HCT116 (cell line): Measurements from ENCODE around the gene SLC30A7. TPM values are rescaled to one million over a fixed set of nuclear protein-coding genes. Genes with fewer than 3 reads are reported as not detected.

Experiments used
- ATAC-seq: fragments of 200-7000 bp; cut with Tn5 transposase; 2 replicates; pipeline ENCODE4 v1.9.1; 2020; ENCODE audit warnings: mild to moderate bottlenecking, moderate library complexity
- BruUV-seq: library from RNA; stranded (reverse); fragments of 400-500 nt; replicated peaks from 2 replicates; lab custom pipeline; 2021; lab: Mats Ljungman, UMichigan
- CTCF ChIA-PET: fragments of 300-600 bp; sonication (Branson Sonifier 250); formaldehyde crosslinking; loops from one replicate; lab custom pipeline; 2021; ENCODE audit warnings: antibody characterized with exemption; lab: Charles Lee
- POLR2A ChIA-PET: fragments of 300-600, 350-600 bp; sonication (Branson Sonifier 250); formaldehyde crosslinking; loops from one replicate; lab custom pipeline; 2021; ENCODE audit warnings: antibody characterized with exemption; lab: Charles Lee
- RAD21 ChIA-PET, 2 experiments: fragments of 300-600 bp; sonication (Branson Sonifier 250); formaldehyde crosslinking; loops; one replicate each; lab custom pipeline; 2023; ENCODE audit warnings: low total read pairs in 2 of 2; ENCODE audit not compliant: uncharacterized antibody in 2 of 2, unreplicated experiment in 2 of 2, low non-redundant PET in 1 of 2; lab: Charles Lee
- DNase-seq: peaks from one replicate; pipeline ENCODE4 v3.0.0-alpha.2; 2010; ENCODE audit warnings: low read depth, low spot score
- H2AFZ ChIP-seq: fragments of 200-600 bp; shearing (Covaris generic), sonication (generic); 2 replicates; pipeline ENCODE4 v1.6.1; 2017; ENCODE audit warnings: low read depth, mixed run types, mixed read lengths, antibody characterized with exemption, low read length; ENCODE audit not compliant: poor library complexity, severe bottlenecking
- H3K27ac ChIP-seq: 2 replicates; pipeline ENCODE4 v1.5.1; 2012; ENCODE audit warnings: low read depth, low read length
- H3K27me3 ChIP-seq: fragments of 200-600 bp; sonication (generic); 2 replicates; pipeline ENCODE4 v1.6.1; 2016; ENCODE audit warnings: mixed run types, low read length, mixed read lengths; ENCODE audit not compliant: insufficient read depth
- H3K36me3 ChIP-seq, 2 experiments: fragments of 200-500 bp in 1 of 2; fragments of 200-600 bp in 1 of 2; sonication (Bioruptor generic) in 1 of 2; sonication (generic) in 1 of 2; 2 replicates each; pipeline versions ENCODE4 v1.5.1 to v1.6.1; 2014 to 2016; ENCODE audit warnings: low read length in 2 of 2, inconsistent platforms in 1 of 2, mixed read lengths in 1 of 2, mixed run types in 1 of 2; ENCODE audit not compliant: insufficient read depth in 2 of 2, control insufficient read depth in 1 of 2
- H3K4me1 ChIP-seq, 2 experiments: fragments of 200-600 bp in 1 of 2; sonication (generic) in 1 of 2; 2 replicates each; pipeline versions ENCODE4 v1.5.1 to v1.6.1; 2012 to 2017; ENCODE audit warnings: low read length in 2 of 2, inconsistent platforms in 1 of 2, mild to moderate bottlenecking in 1 of 2, mixed read lengths in 1 of 2, mixed run types in 1 of 2, moderate library complexity in 1 of 2; ENCODE audit not compliant: insufficient read depth in 2 of 2, control insufficient read depth in 1 of 2
- H3K4me2 ChIP-seq: fragments of 200-600 bp; sonication (generic); 2 replicates; pipeline ENCODE4 v1.6.1; 2017; ENCODE audit warnings: mixed run types, low read length, mixed read lengths
- H3K4me3 ChIP-seq, 2 experiments: fragments of 200-600 bp in 1 of 2; sonication (generic) in 1 of 2; replicated peaks in 1 of 2; 2 replicates each; pipeline ENCODE4 v1.5.1; 2011 to 2016; ENCODE audit warnings: low read length in 2 of 2, control low read depth in 1 of 2, low read depth in 1 of 2, mild to moderate bottlenecking in 1 of 2, mixed read lengths in 1 of 2, mixed run types in 1 of 2
- H3K79me2 ChIP-seq: fragments of 200-600 bp; sonication (generic); 2 replicates; pipeline ENCODE4 v1.6.1; 2017; ENCODE audit warnings: mild to moderate bottlenecking, mixed run types, low read length, moderate library complexity, mixed read lengths; ENCODE audit not compliant: insufficient read depth
- H3K9ac ChIP-seq: fragments of 200-600 bp; sonication (generic); 2 replicates; pipeline ENCODE4 v1.6.1; 2016; ENCODE audit warnings: low read length, mixed read lengths
- H3K9me2 ChIP-seq: fragments of 200-600 bp; sonication (generic), shearing (Covaris generic); 2 replicates; pipeline ENCODE4 v1.6.1; 2017; ENCODE audit warnings: mixed run types, mild to moderate bottlenecking, moderate library complexity; ENCODE audit not compliant: insufficient read depth
- H3K9me3 ChIP-seq, 2 experiments: fragments of 200-500 bp in 1 of 2; fragments of 200-600 bp in 1 of 2; sonication (Bioruptor generic) in 1 of 2; sonication (generic) in 1 of 2; 2 replicates each; pipeline ENCODE4 v1.6.1; 2014 to 2017; ENCODE audit warnings: low read length in 2 of 2, mixed read lengths in 2 of 2, inconsistent platforms in 1 of 2, low read depth in 1 of 2, mild to moderate bottlenecking in 1 of 2, mixed run types in 1 of 2, moderate library complexity in 1 of 2; ENCODE audit not compliant: control insufficient read depth in 1 of 2, insufficient read depth in 1 of 2
- H4K20me1 ChIP-seq: fragments of 200-600 bp; sonication (generic), shearing (Covaris generic); 2 replicates; pipeline ENCODE4 v1.6.1; 2017; ENCODE audit warnings: mixed run types, mild to moderate bottlenecking, moderate library complexity; ENCODE audit not compliant: insufficient read depth
- CTCF ChIP-seq, 3 experiments: fragments of 200-600 bp in 1 of 3; sonication (generic) in 1 of 3; IDR thresholded peaks in 2 of 3; conservative IDR thresholded peaks in 1 of 3; 2 replicates each; pipeline ENCODE4 v1.5.1; 2012 to 2017; ENCODE audit warnings: low read depth in 2 of 3, low read length in 2 of 3, antibody characterized with exemption in 1 of 3, borderline replicate concordance in 1 of 3, control low read depth in 1 of 3, mild to moderate bottlenecking in 1 of 3, mixed read lengths in 1 of 3, mixed run types in 1 of 3, moderate library complexity in 1 of 3; ENCODE audit not compliant: insufficient read depth in 1 of 3
- ELF1 ChIP-seq: IDR thresholded peaks from 2 replicates; pipeline ENCODE4 v1.6.1; 2012; ENCODE audit warnings: low read depth, borderline replicate concordance
- EZH2 ChIP-seq: fragments of 200-600 bp; sonication (generic); IDR thresholded peaks from 2 replicates; pipeline ENCODE4 v1.6.1; 2017; ENCODE audit warnings: antibody characterized with exemption, mixed run types
- FOSL1 ChIP-seq: IDR thresholded peaks from 2 replicates; pipeline ENCODE4 v1.6.1; 2012; ENCODE audit warnings: low read depth
- JUND ChIP-seq: IDR thresholded peaks from 2 replicates; pipeline ENCODE4 v1.6.1; 2012
- POLR2AphosphoS5 ChIP-seq: IDR thresholded peaks from 2 replicates; pipeline ENCODE4 v1.6.1; 2011; ENCODE audit warnings: mild to moderate bottlenecking, low read depth, low read length, moderate library complexity
- REST ChIP-seq: IDR thresholded peaks from 2 replicates; pipeline ENCODE4 v1.6.1; 2012; ENCODE audit warnings: low read depth
- SIN3A ChIP-seq: IDR thresholded peaks from 2 replicates; pipeline ENCODE4 v1.6.1; 2012; ENCODE audit warnings: low read depth
- SP1 ChIP-seq: IDR thresholded peaks from 2 replicates; pipeline ENCODE4 v1.6.1; 2012; ENCODE audit warnings: low read depth
- ZBTB33 ChIP-seq: IDR thresholded peaks from 2 replicates; pipeline ENCODE4 v1.6.1; 2011; ENCODE audit warnings: mild to moderate bottlenecking, low read length, moderate library complexity; ENCODE audit not compliant: insufficient replicate concordance; ENCODE audit errors: extremely low read depth
- ZFX ChIP-seq: fragments of 450-650 bp; IDR thresholded peaks from 2 replicates; pipeline ENCODE4 v1.6.1; 2017
- intact Hi-C: fragments of 100-400 bp; cut with micrococcal nuclease; formaldehyde crosslinking; loops from 2 replicates; pipeline ENCODE4 v1.10.0; 2022
- total RNA-seq: library from RNA; stranded (reverse); gene quantifications from one replicate; pipeline ENCODE4 v1.2.1, GENCODE V29; 2021; ENCODE audit not compliant: unreplicated experiment

SLC30A7 gene
- total RNA-seq, 1 experiment from 2014 or later = 23.3 TPM

DNA sequence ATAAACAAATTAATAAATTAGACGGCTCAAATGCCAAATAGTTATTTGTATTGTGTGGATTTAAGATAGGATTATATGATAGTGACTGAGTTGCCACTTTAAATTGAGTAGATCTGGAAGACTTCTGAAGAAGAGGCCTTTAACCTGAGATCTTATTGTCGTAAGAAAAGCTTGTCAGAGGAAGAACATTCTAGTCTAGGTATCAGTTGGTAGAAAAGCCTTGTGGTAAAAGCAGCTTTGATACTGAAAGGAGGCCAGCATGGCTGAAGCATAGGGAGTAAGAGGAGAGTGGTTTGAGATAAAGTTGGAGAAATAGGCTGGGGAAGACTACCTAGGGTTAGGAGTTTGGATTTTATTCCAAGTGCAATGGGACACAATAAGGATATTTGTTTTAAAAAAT, 29.1 kb downstream of the SLC30A7 start (continued):
- TF ChIP-seq ELF1 (no peak), REST (no peak), FOSL1 (no peak)

DNA sequence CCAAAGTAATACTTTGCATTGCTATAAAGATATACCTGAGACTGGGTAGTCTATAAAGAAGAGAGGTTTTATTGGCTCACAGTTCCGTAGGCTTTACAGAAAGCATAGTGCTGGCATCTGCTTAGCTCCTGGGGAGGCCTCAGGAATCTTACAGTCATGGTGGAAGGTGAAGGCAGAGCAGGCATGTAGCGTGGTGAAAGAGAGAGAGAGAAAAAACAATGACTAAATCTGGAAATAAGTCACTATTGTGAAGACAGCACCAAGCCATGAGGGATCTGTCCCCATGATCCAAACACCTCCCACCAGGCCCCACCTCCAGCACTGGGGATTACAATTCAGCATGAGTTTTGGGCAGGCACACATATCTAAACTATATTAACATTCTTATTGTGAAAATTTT, 30.4 kb downstream of the SLC30A7 start:
- intact Hi-C loops = no loop called here
- CTCF ChIA-PET = no interaction called here

More for the DNA sequence above, 30.4 kb downstream of the SLC30A7 start:
- Histone ChIP-seq H3K9ac (no peak overlapping the region), H3K4me1 (no peaks in the 10 kb centered on the region), H2AFZ (no peak overlapping the region), H3K36me3 (peaks cover 3 to 21% of the 10 kb centered on the region in 2 experiments; a peak in 2 of 4 replicates), H4K20me1 (no peaks in the 10 kb centered on the region; the same call in 1 of the 2 replicates), H3K4me3 (no peak overlapping the region), H3K9me3 (no peaks in the 10 kb centered on the region), H3K27ac (no peak overlapping the region), H3K27me3 (no peaks in the 10 kb centered on the region), H3K79me2 (no peaks in the 10 kb centered on the region), H3K4me2 (no peak overlapping the region), H3K9me2 (no peaks in the 10 kb centered on the region)
- ChIA-PET POLR2A (no interaction called here), RAD21 (no interaction called here)
- BruUV-seq = no TSS peak
- ATAC-seq = no peak
- DNase-seq = no peak
- TF ChIP-seq EZH2 (no peak), FOSL1 (no peak), SIN3A (no peak), SP1 (no peak), JUND (no peak), POLR2AphosphoS5 (no peak), CTCF (IDR thresholded peaks at IDR 0.05 in 2 of 3, conservative IDR thresholded peaks at IDR 0.05 in 1 of 3; ENCODE audit: borderline replicate concordance in 1 of 3, insufficient read depth in 1 of 3, low read depth in 2 of 3, low read length in 2 of 3) (no peak), ZFX (no peak), ZBTB33 (no peak)
